ENCODE results near the gene ZNF282. TPM values are rescaled to one million over a fixed set of nuclear protein-coding genes. Genes with fewer than 3 reads are reported as not detected.

The ZNF282 gene
- total RNA-seq, 3 donors from 2014 or later = 22.0 to 32.4 (median 28.1) TPM

GRCh38 chr7:149198161-149198816 is 2.9 kb downstream of the ZNF282 start:
- Histone ChIP-seq H3K4me3 (no peak overlapping the region), H3K36me3 (ENCODE audit: low read depth) (peaks cover 18% of the 10 kb centered on the region), H3K9me3 (no peaks in the 10 kb centered on the region), H3K4me1 (ENCODE audit: low read depth) (peaks cover 12% of the 10 kb centered on the region)
- intact Hi-C loops (cut with DNase I, micrococcal nuclease) = no loop called here
- ATAC-seq (no peak), DNase-seq (no peak)
- no peak for TF ChIP-seq CTCF (IDR thresholded peaks at IDR 0.05)

- peaks cover 12% of the 10 kb centered on the region for H3K4me1 ChIP-seq (ENCODE audit: low read depth)
- H3K9me3 ChIP-seq = no peaks in the 10 kb centered on the region
- H3K36me3 ChIP-seq (ENCODE audit: low read depth) = peaks cover 19% of the 10 kb centered on the region
- no peak for TF ChIP-seq CTCF (IDR thresholded peaks at IDR 0.05)
- intact Hi-C loops (cut with DNase I, micrococcal nuclease) = no loop called here
- ATAC-seq (no peak), DNase-seq (no peak)
- H3K4me3 ChIP-seq = no peak overlapping the region
Measured at GRCh38 chr7:149199234-149199995, 4.1 kb downstream of the ZNF282 start.

- Histone ChIP-seq H3K36me3 (ENCODE audit: low read depth) (peaks cover 19% of the 10 kb centered on the region), H3K4me1 (ENCODE audit: low read depth) (peaks cover 5% of the 10 kb centered on the region), H3K9me3 (no peaks in the 10 kb centered on the region), H3K4me3 (no peak overlapping the region)
- ATAC-seq (no peak), DNase-seq (no peak)
- no peak for TF ChIP-seq CTCF (IDR thresholded peaks at IDR 0.05)
- intact Hi-C loops (cut with DNase I, micrococcal nuclease) = no loop called here
Measured at GRCh38 chr7:149202831-149203231, 7.5 kb downstream of the ZNF282 start.

GRCh38 chr7:149205690-149206381 is 10.5 kb downstream of the ZNF282 start:
- ATAC-seq = peak; percentile 83
- no peaks in the 10 kb centered on the region for H3K9me3 ChIP-seq
- intact Hi-C loops (cut with DNase I, micrococcal nuclease) = no loop called here
- H3K36me3 ChIP-seq (ENCODE audit: low read depth) = peaks cover 12% of the 10 kb centered on the region
- peaks cover 5% of the 10 kb centered on the region for H3K4me1 ChIP-seq (ENCODE audit: low read depth)
- DNase-seq = peak in 1 of 3 donors; percentile 24
- no peak overlapping the region for H3K4me3 ChIP-seq
- no peak for TF ChIP-seq CTCF (IDR thresholded peaks at IDR 0.05)

DNA sequence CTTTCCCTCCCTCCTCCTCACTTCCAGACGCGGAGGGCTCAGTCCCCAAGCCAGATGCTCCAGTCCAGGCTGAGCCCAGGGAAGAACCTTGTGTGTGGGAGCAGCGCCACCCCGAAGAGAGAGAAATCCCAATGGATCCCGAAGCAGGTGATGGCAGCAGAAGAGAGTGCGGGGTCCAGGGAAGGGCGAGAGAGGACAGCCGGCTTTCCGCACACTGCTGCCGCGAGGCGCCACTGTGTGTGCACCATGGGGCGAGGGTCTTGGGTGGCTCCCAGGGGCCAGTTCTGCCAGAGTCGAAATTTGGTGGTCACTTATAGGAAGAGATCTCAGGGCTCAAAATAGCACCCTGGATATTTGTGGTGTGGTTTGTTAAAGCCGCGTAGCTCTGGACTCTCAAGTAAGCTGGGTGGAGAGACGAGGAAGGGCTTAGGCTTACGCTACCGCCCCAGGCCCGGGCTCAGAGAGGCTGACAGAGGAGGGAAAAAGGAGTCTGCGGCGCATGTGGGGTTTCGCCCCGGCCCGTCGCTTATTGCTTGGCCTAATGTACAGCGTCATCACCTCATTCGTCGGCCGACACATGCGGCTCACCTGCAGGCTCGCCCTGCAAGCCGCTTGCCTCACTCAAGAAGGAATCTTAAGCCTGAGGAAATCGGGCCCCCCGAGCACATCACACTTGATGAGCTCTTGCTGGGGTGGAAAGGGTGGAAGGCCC is 12.1 kb downstream of the ZNF282 start:
- Histone ChIP-seq H3K4me3 (no peak overlapping the region), H3K4me1 (ENCODE audit: low read depth) (peaks cover 5% of the 10 kb centered on the region), H3K9me3 (no peaks in the 10 kb centered on the region), H3K36me3 (ENCODE audit: low read depth) (peaks cover 15% of the 10 kb centered on the region)
- DNase-seq (no peak), ATAC-seq (no peak)
- intact Hi-C loops (cut with DNase I, micrococcal nuclease) = no loop called here
- TF ChIP-seq CTCF (IDR thresholded peaks at IDR 0.05) = no peak

All from mucosa of descending colon (tissue), 3 donors.